OCI-LY7 (cell line): ENCODE results near the gene SGPL1.

ENCODE experiments used
- CTCF ChIP-seq: fragments of 200-600 bp; sonication (generic); conservative IDR thresholded peaks from 2 replicates; pipeline ENCODE4 v1.5.1; 2014; ENCODE audit warnings: mild to moderate bottlenecking, antibody characterized with exemption, low read length, moderate library complexity, mixed read lengths
- EZH2phosphoT487 ChIP-seq: fragments of 200-600 bp; sonication (generic); IDR thresholded peaks from 2 replicates; pipeline ENCODE4 v1.6.1; 2018; ENCODE audit warnings: low read depth, borderline replicate concordance, mild to moderate bottlenecking, mixed run types, antibody characterized with exemption, low read length, moderate library complexity, mixed read lengths

GRCh38 chr10:70912556-70912955 is 96.8 kb downstream of the SGPL1 start:
- TF ChIP-seq CTCF (no peak), EZH2phosphoT487 (no peak)
